Tibial artery (tissue), 4 donors: ENCODE data around the gene OGFOD2.

Experiments used
- DNase-seq, 2 donors: peaks; one replicate each; pipeline ENCODE4 v3.0.0-alpha.2; 2019
- H3K27ac ChIP-seq, 2 donors: fragments of 200-600 bp; sonication (generic) in 1 of 2; 1 replicate in 1 of 2; 2 replicates in 1 of 2; pipeline ENCODE4 v1.5.1; 2018 to 2019; ENCODE audit warnings: mild to moderate bottlenecking in 1 of 2
- H3K27me3 ChIP-seq, 2 donors: fragments of 200-600 bp; sonication (generic) in 1 of 2; one replicate each; pipeline versions ENCODE4 v1.5.1 to v1.6.0; 2016 to 2019
- H3K36me3 ChIP-seq, 3 donors: fragments of 200-600 bp; sonication (generic) in 2 of 3; one replicate each; pipeline ENCODE4 v1.5.1; 2016 to 2019; ENCODE audit warnings: mild to moderate bottlenecking in 2 of 3
- H3K4me1 ChIP-seq, 4 donors: fragments of 200-600 bp; sonication (generic) in 2 of 4; 1 replicate in 3 of 4; 2 replicates in 1 of 4; pipeline ENCODE4 v1.5.1; 2016 to 2019
- H3K4me3 ChIP-seq, 2 donors: fragments of 200-600 bp; sonication (generic) in 1 of 2; 1 replicate in 1 of 2; 2 replicates in 1 of 2; pipeline ENCODE4 v1.5.1; 2018 to 2019; ENCODE audit warnings: mild to moderate bottlenecking in 2 of 2
- H3K9me3 ChIP-seq, 3 donors: fragments of 200-600 bp; sonication (generic) in 1 of 3; one replicate each; pipeline ENCODE4 v1.5.1; 2016 to 2019
- CTCF ChIP-seq, 2 experiments: fragments of 200-600 bp in 1 of 2; fragments of 450-650 bp in 1 of 2; IDR thresholded peaks; one replicate each; pipeline ENCODE4 v1.5.1; 2017 to 2019; ENCODE audit warnings: antibody characterized with exemption in 2 of 2, mild to moderate bottlenecking in 1 of 2, moderate library complexity in 1 of 2
- intact Hi-C: fragments of 100-400 bp; cut with DNase I; formaldehyde crosslinking; loops from one replicate; pipeline ENCODE4 v1.15.0; 2023; ENCODE audit warnings: low total_unique reads

OGFOD2 gene

GRCh38 chr12:122966743-122967550, 8.1 kb upstream of the OGFOD2 start:
- Histone ChIP-seq H3K9me3 (no peaks in the 10 kb centered on the region), H3K27ac (peak overlapping the region; percentile 24 to 42), H3K4me3 (peak overlapping the region; percentile 54 to 58), H3K27me3 (no peaks in the 10 kb centered on the region), H3K4me1 (peaks cover 9 to 38% (median 27%) of the 10 kb centered on the region in 4 donors), H3K36me3 (no peaks in the 10 kb centered on the region)
- intact Hi-C loops: loop anchor here (2.0 kb wide), 1 partner anchor 266 kb away; the partner anchor contains the start of genes MPHOSPH9 and MTRFR
- TF ChIP-seq CTCF (IDR thresholded peaks at IDR 0.05): no peak
- DNase-seq: no peak

GRCh38 chr12:122968104-122968503, 6.9 kb upstream of the OGFOD2 start:
- peaks cover 9 to 36% (median 27%) of the 10 kb centered on the region in 4 donors for H3K4me1 ChIP-seq
- H3K4me3 ChIP-seq: no peak overlapping the region
- no peak for TF ChIP-seq CTCF (IDR thresholded peaks at IDR 0.05)
- no peaks in the 10 kb centered on the region for H3K9me3 ChIP-seq
- H3K36me3 ChIP-seq: no peaks in the 10 kb centered on the region
- H3K27me3 ChIP-seq: no peaks in the 10 kb centered on the region
- intact Hi-C loops: no loop called here
- no peak for DNase-seq
- H3K27ac ChIP-seq: no peak overlapping the region

- Histone ChIP-seq H3K27ac (no peak overlapping the region), H3K27me3 (no peaks in the 10 kb centered on the region), H3K36me3 (no peaks in the 10 kb centered on the region), H3K9me3 (no peaks in the 10 kb centered on the region), H3K4me1 (peaks cover 9 to 28% (median 21%) of the 10 kb centered on the region in 4 donors), H3K4me3 (no peak overlapping the region)
- DNase-seq: no peak
- no peak for TF ChIP-seq CTCF (IDR thresholded peaks at IDR 0.05)
- intact Hi-C loops: no loop called here
Observed at GRCh38 chr12:122969676-122970075, 5.4 kb upstream of the OGFOD2 start.

- no peaks in the 10 kb centered on the region for H3K27me3 ChIP-seq
- peaks cover 0 to 45% (median 40%) of the 10 kb centered on the region in 4 donors for H3K4me1 ChIP-seq
- peaks cover 0 to 19% (median 0%) of the 10 kb centered on the region in 3 donors for H3K36me3 ChIP-seq
- DNase-seq: peak; percentile 99
- peak overlapping the region; percentile 90 to 99 for H3K4me3 ChIP-seq
- no peaks in the 10 kb centered on the region for H3K9me3 ChIP-seq
- intact Hi-C loops: no loop called here
- H3K27ac ChIP-seq: peak overlapping the region; percentile 95 to 97
- TF ChIP-seq CTCF (IDR thresholded peaks at IDR 0.05): no peak
Observed at GRCh38 chr12:122974274-122974891, 661 bp upstream of the OGFOD2 start.

- H3K4me1 ChIP-seq: peaks cover 0 to 58% (median 48%) of the 10 kb centered on the region in 4 donors
- H3K27ac ChIP-seq: peak overlapping the region; percentile 95 to 97
Observed at GRCh38 chr12:122975790-122976647, 975 bp downstream of the OGFOD2 start.

More at GRCh38 chr12:122975790-122976647, 975 bp downstream of the OGFOD2 start:
- Histone ChIP-seq H3K36me3 (peaks cover 0 to 19% (median 0%) of the 10 kb centered on the region in 3 donors), H3K9me3 (no peaks in the 10 kb centered on the region), H3K27me3 (no peaks in the 10 kb centered on the region), H3K4me3 (peak overlapping the region; percentile 90 to 99)
- no peak for TF ChIP-seq CTCF (IDR thresholded peaks at IDR 0.05)
- DNase-seq: peak in 1 of 2 donors; percentile 54
- intact Hi-C loops: no loop called here
